Measurements from ENCODE around the gene SLF2. TPM values are rescaled to one million over a fixed set of nuclear protein-coding genes. Genes with fewer than 3 reads are reported as not detected.

SLF2 gene
- total and polyA plus RNA-seq, 2 donors from 2014 or later: 6.7 to 29.6 TPM

- peak in 3 of 5 donors; percentile 6 to 54 (median 37) for DNase-seq
- no peak overlapping the region for H3K4me3 ChIP-seq (ENCODE audit: low read length in 3 of 3)
- peaks cover 4 to 20% (median 18%) of the 10 kb centered on the region in 3 donors for H3K4me1 ChIP-seq (ENCODE audit: control insufficient read depth in 2 of 3, insufficient read depth in 2 of 3, low read depth in 1 of 3, low read length in 3 of 3)
- H3K27ac ChIP-seq (ENCODE audit: low read depth in 2 of 2, low read length in 2 of 2): no peak overlapping the region
- FAIRE-seq: no peak
- no peak overlapping the region for H3K9ac ChIP-seq (ENCODE audit: low read length in 3 of 3)
- TF ChIP-seq CTCF (IDR thresholded peaks at IDR 0.05; ENCODE audit: borderline replicate concordance, extremely low read depth, insufficient read depth): no peak
- H3K27me3 ChIP-seq (ENCODE audit: control insufficient read depth, insufficient read depth, low read length): no peaks in the 10 kb centered on the region
- intact Hi-C loops (cut with DNase I): no loop called here
- no peaks in the 10 kb centered on the region for H3K9me3 ChIP-seq (ENCODE audit: control insufficient read depth in 2 of 3, insufficient read depth in 1 of 3, low read length in 3 of 3)
- H3K36me3 ChIP-seq (ENCODE audit: control insufficient read depth in 2 of 3, insufficient read depth in 3 of 3, low read length in 3 of 3): peaks cover 3 to 37% (median 17%) of the 10 kb centered on the region in 3 donors
Measured at GRCh38 chr10:100982916-100983830, 70.4 kb downstream of the SLF2 start.

GRCh38 chr10:100983868-100984671 lies 71.3 kb downstream of the SLF2 start:
- Histone ChIP-seq H3K4me1 (ENCODE audit: control insufficient read depth in 2 of 3, insufficient read depth in 2 of 3, low read depth in 1 of 3, low read length in 3 of 3) (peaks cover 4 to 21% (median 20%) of the 10 kb centered on the region in 3 donors), H3K27ac (ENCODE audit: low read depth in 2 of 2, low read length in 2 of 2) (no peak overlapping the region), H3K9me3 (ENCODE audit: control insufficient read depth in 2 of 3, insufficient read depth in 1 of 3, low read length in 3 of 3) (no peaks in the 10 kb centered on the region), H3K36me3 (ENCODE audit: control insufficient read depth in 2 of 3, insufficient read depth in 3 of 3, low read length in 3 of 3) (peaks cover 3 to 28% (median 11%) of the 10 kb centered on the region in 3 donors), H3K9ac (ENCODE audit: low read length in 3 of 3) (no peak overlapping the region), H3K4me3 (ENCODE audit: low read length in 3 of 3) (no peak overlapping the region), H3K27me3 (ENCODE audit: control insufficient read depth, insufficient read depth, low read length) (no peaks in the 10 kb centered on the region)
- DNase-seq (peak in 3 of 5 donors; percentile 6 to 54 (median 22)), FAIRE-seq (no peak)
- intact Hi-C loops (cut with DNase I): no loop called here
- TF ChIP-seq CTCF (IDR thresholded peaks at IDR 0.05; ENCODE audit: borderline replicate concordance, extremely low read depth, insufficient read depth): no peak

GRCh38 chr10:100984672-100985177 lies 72.0 kb downstream of the SLF2 start:
- H3K4me1 ChIP-seq (ENCODE audit: control insufficient read depth in 2 of 3, insufficient read depth in 2 of 3, low read depth in 1 of 3, low read length in 3 of 3): peaks cover 4 to 21% (median 20%) of the 10 kb centered on the region in 3 donors
- H3K9me3 ChIP-seq (ENCODE audit: control insufficient read depth in 2 of 3, insufficient read depth in 1 of 3, low read length in 3 of 3): no peaks in the 10 kb centered on the region
- peaks cover 3 to 26% (median 9%) of the 10 kb centered on the region in 3 donors for H3K36me3 ChIP-seq (ENCODE audit: control insufficient read depth in 2 of 3, insufficient read depth in 3 of 3, low read length in 3 of 3)
- H3K4me3 ChIP-seq (ENCODE audit: low read length in 3 of 3): no peak overlapping the region
- H3K27me3 ChIP-seq (ENCODE audit: control insufficient read depth, insufficient read depth, low read length): no peaks in the 10 kb centered on the region
- TF ChIP-seq CTCF (IDR thresholded peaks at IDR 0.05; ENCODE audit: borderline replicate concordance, extremely low read depth, insufficient read depth): no peak
- intact Hi-C loops (cut with DNase I): no loop called here
- H3K27ac ChIP-seq (ENCODE audit: low read depth in 2 of 2, low read length in 2 of 2): no peak overlapping the region
- peak in 1 of 5 donors; percentile 31 for DNase-seq
- no peak overlapping the region for H3K9ac ChIP-seq (ENCODE audit: low read length in 3 of 3)
- FAIRE-seq: no peak

All from kidney (tissue), 14 donors.